ENCODE results near the gene SPIB. TPM values are rescaled to one million over a fixed set of nuclear protein-coding genes. Genes with fewer than 3 reads are reported as not detected.
A peak's percentile ranks its signal among the peaks of the same experiment; 100 is the strongest.

SPIB gene
- total RNA-seq, 1 experiment from 2014 or later, result not detected

GRCh38 chr19:50377051-50377461, 41.7 kb upstream of the SPIB start:
- peak; percentile 32 for DNase-seq (ENCODE audit: unreplicated experiment)
- BruUV-seq (replicated peaks), result no TSS peak

GRCh38 chr19:50377517-50377916, 41.2 kb upstream of the SPIB start:
- POLR2A ChIA-PET, result no interaction called here
- no peak overlapping the region for H3K27ac Mint-ChIP-seq (ENCODE audit: low read depth, unreplicated experiment)

More at GRCh38 chr19:50377051-50377461, 41.7 kb upstream of the SPIB start:
- peaks cover 5% of the 10 kb centered on the region for H3K4me1 Mint-ChIP-seq (ENCODE audit: insufficient read depth, unreplicated experiment)
- H3K27ac Mint-ChIP-seq (ENCODE audit: low read depth, unreplicated experiment), result peak overlapping the region; percentile 100
- H3K36me3 Mint-ChIP-seq (ENCODE audit: insufficient read depth, unreplicated experiment), result peaks cover 47% of the 10 kb centered on the region
- POLR2A ChIA-PET, result no interaction called here
- peak overlapping the region; percentile 100 for H3K4me3 Mint-ChIP-seq (ENCODE audit: unreplicated experiment)
- no peaks in the 10 kb centered on the region for H3K27me3 Mint-ChIP-seq (ENCODE audit: insufficient read depth, unreplicated experiment)
- intact Hi-C loops (cut with micrococcal nuclease), result loop anchor here (2.0 kb wide), 1 partner anchor 76 kb away; no protein-coding TSS in a partner anchor
- no peak for TF ChIP-seq CTCF (IDR thresholded peaks at IDR 0.05; ENCODE audit: unreplicated experiment)
- H3K9me3 Mint-ChIP-seq (ENCODE audit: unreplicated experiment), result no peaks in the 10 kb centered on the region
- CTCF ChIA-PET, result interaction anchor here (1.2 kb wide), 1 partner anchor 9 kb away, joined by 3 read pairs; no protein-coding TSS in a partner anchor

GRCh38 chr19:50378169-50378862, 40.4 kb upstream of the SPIB start:
- no peak for DNase-seq (ENCODE audit: unreplicated experiment)
- H3K27me3 Mint-ChIP-seq (ENCODE audit: insufficient read depth, unreplicated experiment), result no peaks in the 10 kb centered on the region
- no peak overlapping the region for H3K27ac Mint-ChIP-seq (ENCODE audit: low read depth, unreplicated experiment)
- ChIA-PET POLR2A (no interaction called here), CTCF (no interaction called here)
- H3K4me3 Mint-ChIP-seq (ENCODE audit: unreplicated experiment), result peak overlapping the region; percentile 100
- intact Hi-C loops (cut with micrococcal nuclease), result no loop called here
- H3K4me1 Mint-ChIP-seq (ENCODE audit: insufficient read depth, unreplicated experiment), result peaks cover 9% of the 10 kb centered on the region
- no peak for TF ChIP-seq CTCF (IDR thresholded peaks at IDR 0.05; ENCODE audit: unreplicated experiment)
- H3K36me3 Mint-ChIP-seq (ENCODE audit: insufficient read depth, unreplicated experiment), result peaks cover 58% of the 10 kb centered on the region
- no peaks in the 10 kb centered on the region for H3K9me3 Mint-ChIP-seq (ENCODE audit: unreplicated experiment)
- BruUV-seq (replicated peaks), result TSS peak; percentile 58

More at GRCh38 chr19:50377517-50377916, 41.2 kb upstream of the SPIB start:
- H3K4me3 Mint-ChIP-seq (ENCODE audit: unreplicated experiment), result peak overlapping the region; percentile 100
- TF ChIP-seq CTCF (IDR thresholded peaks at IDR 0.05; ENCODE audit: unreplicated experiment), result no peak
- H3K27me3 Mint-ChIP-seq (ENCODE audit: insufficient read depth, unreplicated experiment), result no peaks in the 10 kb centered on the region
- no peaks in the 10 kb centered on the region for H3K9me3 Mint-ChIP-seq (ENCODE audit: unreplicated experiment)
- BruUV-seq (replicated peaks), result no TSS peak
- intact Hi-C loops (cut with micrococcal nuclease), result loop anchor here (2.0 kb wide), 1 partner anchor 77 kb away; no protein-coding TSS in a partner anchor
- H3K36me3 Mint-ChIP-seq (ENCODE audit: insufficient read depth, unreplicated experiment), result peaks cover 50% of the 10 kb centered on the region
- H3K4me1 Mint-ChIP-seq (ENCODE audit: insufficient read depth, unreplicated experiment), result peaks cover 5% of the 10 kb centered on the region
- CTCF ChIA-PET, result no interaction called here
- DNase-seq (ENCODE audit: unreplicated experiment), result no peak

- Mint-ChIP-seq H3K27me3 (ENCODE audit: insufficient read depth, unreplicated experiment) (no peaks in the 10 kb centered on the region), H3K9me3 (ENCODE audit: unreplicated experiment) (no peaks in the 10 kb centered on the region), H3K27ac (ENCODE audit: low read depth, unreplicated experiment) (no peak overlapping the region), H3K36me3 (ENCODE audit: insufficient read depth, unreplicated experiment) (peaks cover 64% of the 10 kb centered on the region), H3K4me3 (ENCODE audit: unreplicated experiment) (no peak overlapping the region), H3K4me1 (ENCODE audit: insufficient read depth, unreplicated experiment) (peaks cover 13% of the 10 kb centered on the region)
- DNase-seq (ENCODE audit: unreplicated experiment), result no peak
- intact Hi-C loops (cut with micrococcal nuclease), result no loop called here
- ChIA-PET CTCF (no interaction called here), POLR2A (no interaction called here)
- TF ChIP-seq CTCF (IDR thresholded peaks at IDR 0.05; ENCODE audit: unreplicated experiment), result no peak
- no TSS peak for BruUV-seq (replicated peaks)
Measured at GRCh38 chr19:50378863-50379236, 39.9 kb upstream of the SPIB start.
